Mesenchymal stem cell (in vitro differentiated cells and primary cell): ENCODE measurements around the gene SCAPER.
A peak's percentile ranks its signal among the peaks of the same experiment; 100 is the strongest.

ENCODE experiments used
- DNase-seq: peaks from one replicate; pipeline ENCODE4 v3.0.0-alpha.2; 2013
- H2AFZ ChIP-seq: one replicate; pipeline ENCODE4 v1.6.1; 2013; ENCODE audit warnings: low read depth, mild to moderate bottlenecking, control low read depth, inconsistent platforms, low read length, moderate library complexity
- H2AK5ac ChIP-seq: 2 replicates; pipeline ENCODE4 v1.6.1; 2013; ENCODE audit warnings: low read length, moderate library complexity, mild to moderate bottlenecking, inconsistent platforms; ENCODE audit not compliant: severe bottlenecking
- H2BK120ac ChIP-seq: one replicate; pipeline ENCODE4 v1.6.1; 2013; ENCODE audit warnings: low read depth, mild to moderate bottlenecking, inconsistent platforms, low read length, moderate library complexity
- H2BK12ac ChIP-seq, 2 experiments: one replicate each; pipeline ENCODE4 v1.6.1; 2013; ENCODE audit warnings: inconsistent platforms in 2 of 2, low read length in 2 of 2, mild to moderate bottlenecking in 2 of 2, moderate library complexity in 2 of 2, control low read depth in 1 of 2
- H2BK15ac ChIP-seq: one replicate; pipeline ENCODE4 v1.6.1; 2013; ENCODE audit warnings: mild to moderate bottlenecking, low read depth, inconsistent platforms; ENCODE audit not compliant: poor library complexity, severe bottlenecking
- H2BK5ac ChIP-seq: 2 replicates; pipeline ENCODE4 v1.6.1; 2013; ENCODE audit warnings: low read depth, mild to moderate bottlenecking, low read length, control low read depth, inconsistent platforms; ENCODE audit not compliant: poor library complexity, severe bottlenecking
- H3K14ac ChIP-seq, 2 experiments: one replicate each; pipeline ENCODE4 v1.6.1; 2013; ENCODE audit warnings: inconsistent platforms in 2 of 2, low read length in 2 of 2, control low read depth in 1 of 2, mild to moderate bottlenecking in 1 of 2, moderate library complexity in 1 of 2
- H3K18ac ChIP-seq, 2 experiments: one replicate each; pipeline ENCODE4 v1.6.1; 2013; ENCODE audit warnings: inconsistent platforms in 2 of 2, low read length in 2 of 2, control low read depth in 1 of 2, low read depth in 1 of 2, mild to moderate bottlenecking in 1 of 2
- H3K23ac ChIP-seq, 2 experiments: one replicate each; pipeline ENCODE4 v1.6.1; 2013; ENCODE audit warnings: inconsistent platforms in 2 of 2, low read length in 2 of 2, mild to moderate bottlenecking in 2 of 2, moderate library complexity in 2 of 2, control low read depth in 1 of 2
- H3K27ac ChIP-seq: 2 replicates; pipeline ENCODE4 v1.5.1; 2013; ENCODE audit warnings: mild to moderate bottlenecking, moderate library complexity, low read length, control low read depth, inconsistent platforms; ENCODE audit not compliant: poor library complexity, severe bottlenecking
- H3K27me3 ChIP-seq, 2 experiments: 2 replicates each; pipeline versions ENCODE4 v1.6.1 to v1.7.0; 2013; ENCODE audit warnings: low read length in 2 of 2, mild to moderate bottlenecking in 2 of 2, moderate library complexity in 2 of 2, control low read depth in 1 of 2, inconsistent platforms in 1 of 2; ENCODE audit not compliant: control insufficient read depth in 1 of 2, insufficient read depth in 1 of 2
- H3K36me3 ChIP-seq, 2 experiments: 2 replicates each; pipeline versions ENCODE4 v1.6.1 to v1.7.0; 2013; ENCODE audit warnings: low read length in 2 of 2, control low read depth in 1 of 2, inconsistent platforms in 1 of 2, low read depth in 1 of 2, mild to moderate bottlenecking in 1 of 2; ENCODE audit not compliant: insufficient read depth in 2 of 2, control insufficient read depth in 1 of 2
- H3K4ac ChIP-seq, 2 experiments: one replicate each; pipeline ENCODE4 v1.6.1; 2013; ENCODE audit warnings: inconsistent platforms in 2 of 2, low read length in 2 of 2, mild to moderate bottlenecking in 2 of 2, moderate library complexity in 2 of 2, control low read depth in 1 of 2, low read depth in 1 of 2
- H3K4me1 ChIP-seq: 2 replicates; pipeline ENCODE4 v1.6.1; 2013; ENCODE audit warnings: low read depth, low read length, control low read depth; ENCODE audit not compliant: control insufficient read depth, insufficient read depth
- H3K4me2 ChIP-seq: 2 replicates; pipeline ENCODE4 v1.6.1; 2013; ENCODE audit warnings: low read length, mild to moderate bottlenecking, inconsistent platforms; ENCODE audit not compliant: poor library complexity, severe bottlenecking
- H3K4me3 ChIP-seq, 2 experiments: 2 replicates each; pipeline versions ENCODE4 v1.5.1 to v1.7.0; 2013; ENCODE audit warnings: low read length in 2 of 2, mild to moderate bottlenecking in 2 of 2, control low read depth in 1 of 2, low read depth in 1 of 2; ENCODE audit not compliant: insufficient read depth in 1 of 2
- H3K79me1 ChIP-seq: replicated peaks from 2 replicates; pipeline ENCODE4 v1.6.1; 2013; ENCODE audit warnings: mild to moderate bottlenecking, control low read depth, low read length, inconsistent platforms; ENCODE audit not compliant: poor library complexity, severe bottlenecking
- H3K9ac ChIP-seq: 2 replicates; pipeline ENCODE4 v1.7.0; 2013; ENCODE audit warnings: mild to moderate bottlenecking, low read length, moderate library complexity
- H3K9me3 ChIP-seq: 2 replicates; pipeline ENCODE4 v1.7.0; 2013; ENCODE audit warnings: mild to moderate bottlenecking, low read length; ENCODE audit not compliant: control insufficient read depth
- H4K8ac ChIP-seq: one replicate; pipeline ENCODE4 v1.6.1; 2013; ENCODE audit warnings: inconsistent platforms, mild to moderate bottlenecking, low read length, moderate library complexity
- H4K91ac ChIP-seq: one replicate; pipeline ENCODE4 v1.6.1; 2013; ENCODE audit warnings: mild to moderate bottlenecking, low read length, inconsistent platforms
- WGBS: methylation state at CpG from one replicate; pipeline ENCODE4 v1.1.7; 2013; ENCODE audit warnings: mixed read lengths; 5-methylcytosine and 5-hydroxymethylcytosine counted together

Gene SCAPER

GRCh38 chr15:76336254-76337058, 568.7 kb downstream of the SCAPER start, which contains the start of gene ISL2:
Gene ISL2 (plus strand): TSS chr15:76336773. CDS start chr15:76336884, 111 bp downstream.
- H3K4me3 ChIP-seq = peak within 1 kb of the TSS; percentile 33 to 45
- peaks cover 37% of the 10 kb centered on the region for H3K4me1 ChIP-seq
- H3K14ac ChIP-seq = no peak within 1 kb of the TSS
- H2BK15ac ChIP-seq = no peak within 1 kb of the TSS
- DNase-seq = peak; percentile 83
- H2BK120ac ChIP-seq = no peak within 1 kb of the TSS
- no peaks in the 10 kb centered on the region for H3K36me3 ChIP-seq
- peak within 1 kb of the TSS in 1 of 2 experiments; percentile 86 for H3K23ac ChIP-seq
- H2AK5ac ChIP-seq = no peak within 1 kb of the TSS
- no peak within 1 kb of the TSS for H3K9ac ChIP-seq
- no peaks in the 10 kb centered on the region for H3K9me3 ChIP-seq
- H2AFZ ChIP-seq = no peak within 1 kb of the TSS
- peak within 1 kb of the TSS; percentile 86 for H3K4me2 ChIP-seq
- H3K18ac ChIP-seq = no peak within 1 kb of the TSS
- no peak within 1 kb of the TSS for H2BK5ac ChIP-seq
- H4K8ac ChIP-seq = no peak within 1 kb of the TSS
- H4K91ac ChIP-seq = no peak within 1 kb of the TSS
- H3K27me3 ChIP-seq = peaks cover 68 to 91% of the 10 kb centered on the region in 2 experiments
- no peak within 1 kb of the TSS for H2BK12ac ChIP-seq
- no peaks in the 10 kb centered on the region for H3K79me1 ChIP-seq
- no peak within 1 kb of the TSS for H3K27ac ChIP-seq
- no peak within 1 kb of the TSS for H3K4ac ChIP-seq
- 2% methylated on average over 26 of the region's 40 CpGs for WGBS

DNA sequence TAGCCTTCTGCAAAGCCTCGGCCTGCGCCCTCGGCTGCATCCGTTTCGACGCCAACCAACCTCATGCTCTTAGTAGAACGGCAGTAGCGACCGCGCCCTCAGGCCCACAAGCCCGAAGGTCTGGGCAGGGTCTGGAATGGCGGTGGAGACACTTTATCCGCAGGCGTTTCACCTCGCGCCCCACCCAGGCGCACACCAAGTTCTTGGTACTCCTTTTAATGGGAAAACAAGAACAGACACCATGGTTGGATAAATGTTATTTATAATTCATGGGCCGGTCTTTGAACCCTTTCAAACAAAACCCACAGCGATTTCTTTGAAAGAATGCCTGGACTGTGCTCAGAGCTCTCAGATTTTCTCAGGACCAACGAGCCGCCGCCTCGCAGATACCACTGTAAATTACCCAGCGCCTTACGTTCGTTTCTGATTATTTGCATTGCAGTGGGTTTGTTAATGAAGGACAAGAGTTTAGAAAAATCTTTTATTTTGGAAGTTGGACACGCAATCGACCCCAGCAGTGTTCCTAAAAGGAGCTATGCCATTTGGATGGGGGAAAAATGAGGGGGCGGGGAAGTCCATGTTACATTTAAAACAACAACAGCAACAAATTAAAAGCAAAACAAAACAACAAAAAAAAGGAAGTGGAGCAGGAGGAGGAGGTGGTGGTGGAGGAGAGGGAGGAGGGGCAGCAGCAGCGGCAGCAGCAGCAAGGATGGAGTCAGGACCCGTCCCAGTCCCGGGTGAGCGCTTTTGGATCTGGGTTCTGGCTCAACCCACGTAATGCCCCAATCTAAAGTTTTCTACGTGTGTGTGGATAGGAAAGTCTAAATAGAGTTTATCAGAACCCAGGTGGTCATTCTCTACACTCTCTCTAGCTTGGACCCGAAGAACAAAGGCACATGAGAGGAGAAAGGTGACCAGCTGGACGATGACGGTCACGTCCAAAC, 569.6 kb downstream of the SCAPER start:
- H2AFZ ChIP-seq = no peak overlapping the region
- no peaks in the 10 kb centered on the region for H3K9me3 ChIP-seq
- no peak overlapping the region for H2AK5ac ChIP-seq
- no peak overlapping the region for H3K9ac ChIP-seq
- no peak overlapping the region for H2BK120ac ChIP-seq
- no peak overlapping the region for H3K14ac ChIP-seq
- peak overlapping the region in 1 of 2 experiments; percentile 81 for H3K23ac ChIP-seq
- H3K4me2 ChIP-seq = peak overlapping the region; percentile 86
- H2BK15ac ChIP-seq = no peak overlapping the region
- H3K79me1 ChIP-seq = no peaks in the 10 kb centered on the region
- H3K4me1 ChIP-seq = peaks cover 29% of the 10 kb centered on the region
- H4K8ac ChIP-seq = no peak overlapping the region
- no peak overlapping the region for H3K4ac ChIP-seq
- WGBS = 8% methylated on average over 26 of the region's 39 CpGs
- no peak overlapping the region for H2BK5ac ChIP-seq
- peak; percentile 32 for DNase-seq
- peak overlapping the region in 1 of 2 experiments; percentile 31 for H2BK12ac ChIP-seq
- peak overlapping the region in 1 of 2 experiments; percentile 36 for H3K4me3 ChIP-seq
- no peak overlapping the region for H3K27ac ChIP-seq
- no peak overlapping the region for H3K18ac ChIP-seq
- H4K91ac ChIP-seq = no peak overlapping the region
- no peaks in the 10 kb centered on the region for H3K36me3 ChIP-seq
- H3K27me3 ChIP-seq = peaks cover 60 to 83% of the 10 kb centered on the region in 2 experiments

GRCh38 chr15:76334438-76335306, 570.5 kb downstream of the SCAPER start:
- no peak overlapping the region for H3K18ac ChIP-seq
- peak overlapping the region; percentile 32 for H3K4me2 ChIP-seq
- WGBS = 42% methylated on average over 43 of the region's 44 CpGs
- no peaks in the 10 kb centered on the region for H3K79me1 ChIP-seq
- peak overlapping the region in 1 of 2 experiments; percentile 31 for H2BK12ac ChIP-seq
- no peak overlapping the region for H2BK15ac ChIP-seq
- H2AFZ ChIP-seq = no peak overlapping the region
- no peak overlapping the region for H3K4me3 ChIP-seq
- H3K4ac ChIP-seq = no peak overlapping the region
- peaks cover 21% of the 10 kb centered on the region for H3K4me1 ChIP-seq
- H3K36me3 ChIP-seq = no peaks in the 10 kb centered on the region
- H4K8ac ChIP-seq = no peak overlapping the region
- H2BK120ac ChIP-seq = no peak overlapping the region
- no peak overlapping the region for H3K9ac ChIP-seq
- no peaks in the 10 kb centered on the region for H3K9me3 ChIP-seq
- no peak overlapping the region for H3K14ac ChIP-seq
- H3K27me3 ChIP-seq = peaks cover 51 to 79% of the 10 kb centered on the region in 2 experiments
- no peak overlapping the region for H2AK5ac ChIP-seq
- H4K91ac ChIP-seq = no peak overlapping the region
- peak overlapping the region in 1 of 2 experiments; percentile 81 for H3K23ac ChIP-seq
- no peak overlapping the region for H3K27ac ChIP-seq
- H2BK5ac ChIP-seq = no peak overlapping the region
- DNase-seq = no peak
